Body of pancreas (tissue), 4 donors: Measurements from ENCODE around the gene MTG1. TPM values are rescaled to one million over a fixed set of nuclear protein-coding genes. Genes with fewer than 3 reads are reported as not detected.
A peak's percentile ranks its signal among the peaks of the same experiment; 100 is the strongest.

Source experiments
- ATAC-seq: fragments of 150-250 bp; one replicate; pipeline ENCODE4 v1.9.1; 2016
- DNase-seq, 4 donors: peaks; one replicate each; pipeline ENCODE4 v3.0.0-alpha.2; 2019
- H3K27ac ChIP-seq, 4 donors: fragments of 200-600 bp; sonication (generic); 1 replicate in 3 of 4; 2 replicates in 1 of 4; pipeline versions ENCODE4 v1.5.1 to v1.6.1; 2016 to 2019; ENCODE audit warnings: mild to moderate bottlenecking in 1 of 4, mixed read lengths in 1 of 4, moderate library complexity in 1 of 4
- H3K27me3 ChIP-seq, 2 donors: fragments of 200-600 bp; sonication (generic); one replicate each; pipeline ENCODE4 v1.6.0; 2016; ENCODE audit warnings: mild to moderate bottlenecking in 1 of 2
- H3K36me3 ChIP-seq, 2 donors: fragments of 200-600 bp; sonication (generic); replicated peaks in 1 of 2; 2 replicates each; pipeline ENCODE4 v1.5.1; 2016; ENCODE audit warnings: low read depth in 2 of 2; ENCODE audit not compliant: insufficient read depth in 1 of 2
- H3K4me1 ChIP-seq: fragments of 200-600 bp; sonication (generic); one replicate; pipeline ENCODE4 v1.6.0; 2016
- H3K4me3 ChIP-seq, 2 donors: fragments of 200-600 bp; sonication (generic); 1 replicate in 1 of 2; 2 replicates in 1 of 2; pipeline ENCODE4 v1.5.1; 2016 to 2019
- H3K9me3 ChIP-seq, 3 donors: fragments of 200-600 bp; sonication (generic); 1 replicate in 2 of 3; 2 replicates in 1 of 3; pipeline ENCODE4 v1.5.1; 2016
- POLR2A ChIP-seq, 3 donors: fragments of 450-650 bp; IDR thresholded peaks; one replicate each; pipeline ENCODE4 v1.6.1; 2016; ENCODE audit warnings: antibody characterized with exemption in 3 of 3, mild to moderate bottlenecking in 2 of 3
- WGBS, 2 donors: methylation state at CpG; one replicate each; pipeline ENCODE4 v1.1.5; 2017; 5-methylcytosine and 5-hydroxymethylcytosine counted together
- intact Hi-C: fragments of 100-400 bp; cut with DNase I; formaldehyde crosslinking; loops from one replicate; pipeline ENCODE4 v1.15.1; 2023
- total RNA-seq, 2 donors: library from RNA; depleted of rRNA; stranded (reverse); fragments of >200 nt; gene quantifications; one replicate each; pipeline ENCODE4 v1.1.0, GENCODE V29; 2016
- TF ChIP-seq, protein P1 (sequence below), 7 experiments: fragments of 450-650 bp in 4 of 7; fragments of 200-600 bp in 3 of 7; sonication (generic) in 3 of 7; IDR thresholded peaks; one replicate each; pipeline ENCODE4 v1.5.1; 2016 to 2019; ENCODE audit warnings: antibody characterized with exemption in 7 of 7

The MTG1 gene
- total RNA-seq, 2 donors from 2014 or later, result 22.8 to 83.7 TPM

DNA sequence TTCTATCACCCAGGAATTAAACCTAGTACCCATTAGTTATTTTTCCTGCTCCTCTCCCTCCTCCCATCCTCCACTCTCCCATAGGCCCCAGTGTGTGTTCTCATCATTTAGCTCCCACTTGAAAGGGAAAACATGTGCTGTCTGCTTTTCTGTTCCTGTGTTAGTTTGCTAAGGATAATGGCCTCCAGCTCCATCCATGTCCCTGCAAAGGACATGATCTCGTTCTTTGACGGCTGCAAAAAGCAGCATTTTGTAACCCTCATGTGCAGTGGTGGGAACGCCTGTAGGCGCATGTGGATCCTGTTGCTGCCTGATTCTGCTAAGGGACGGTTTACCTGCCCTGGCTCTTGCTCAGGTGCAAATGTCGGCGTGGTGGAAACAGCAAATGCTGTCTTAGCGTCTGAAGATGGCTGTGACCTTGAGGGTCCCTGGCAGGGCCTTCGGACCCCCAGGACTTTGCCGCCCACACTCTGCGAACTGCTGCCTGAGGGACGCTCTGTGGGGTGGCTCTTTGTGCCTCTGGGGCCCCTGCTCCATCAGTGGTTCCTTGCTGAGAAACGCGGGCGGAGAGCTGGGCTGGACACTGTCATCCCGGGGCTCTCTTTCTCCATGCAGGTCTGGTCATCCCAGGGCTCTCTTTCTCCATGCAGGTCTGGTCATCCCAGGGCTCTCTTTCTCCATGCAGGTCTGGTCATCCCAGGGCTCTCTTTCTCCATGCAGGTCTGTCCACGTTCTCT is 5.6 kb upstream of the MTG1 start:
- Histone ChIP-seq H3K27me3 (no peaks in the 10 kb centered on the region), H3K27ac (peak overlapping the region in 1 of 4 donors; percentile 30), H3K4me1 (peaks cover 2% of the 10 kb centered on the region), H3K36me3 (no peaks in the 10 kb centered on the region), H3K9me3 (no peaks in the 10 kb centered on the region), H3K4me3 (no peak overlapping the region)
- TF ChIP-seq, protein P1, sequence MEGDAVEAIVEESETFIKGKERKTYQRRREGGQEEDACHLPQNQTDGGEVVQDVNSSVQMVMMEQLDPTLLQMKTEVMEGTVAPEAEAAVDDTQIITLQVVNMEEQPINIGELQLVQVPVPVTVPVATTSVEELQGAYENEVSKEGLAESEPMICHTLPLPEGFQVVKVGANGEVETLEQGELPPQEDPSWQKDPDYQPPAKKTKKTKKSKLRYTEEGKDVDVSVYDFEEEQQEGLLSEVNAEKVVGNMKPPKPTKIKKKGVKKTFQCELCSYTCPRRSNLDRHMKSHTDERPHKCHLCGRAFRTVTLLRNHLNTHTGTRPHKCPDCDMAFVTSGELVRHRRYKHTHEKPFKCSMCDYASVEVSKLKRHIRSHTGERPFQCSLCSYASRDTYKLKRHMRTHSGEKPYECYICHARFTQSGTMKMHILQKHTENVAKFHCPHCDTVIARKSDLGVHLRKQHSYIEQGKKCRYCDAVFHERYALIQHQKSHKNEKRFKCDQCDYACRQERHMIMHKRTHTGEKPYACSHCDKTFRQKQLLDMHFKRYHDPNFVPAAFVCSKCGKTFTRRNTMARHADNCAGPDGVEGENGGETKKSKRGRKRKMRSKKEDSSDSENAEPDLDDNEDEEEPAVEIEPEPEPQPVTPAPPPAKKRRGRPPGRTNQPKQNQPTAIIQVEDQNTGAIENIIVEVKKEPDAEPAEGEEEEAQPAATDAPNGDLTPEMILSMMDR (IDR thresholded peaks at IDR 0.05), result no peak
- no peak for TF ChIP-seq POLR2A (IDR thresholded peaks at IDR 0.05)
- intact Hi-C loops, result no loop called here
- 83 to 88% methylated on average over 11 to 17 of the region's 17 CpGs for WGBS, 2 donors
- peak; percentile 22 for ATAC-seq
- DNase-seq, result peak in 1 of 4 donors; percentile 5

DNA sequence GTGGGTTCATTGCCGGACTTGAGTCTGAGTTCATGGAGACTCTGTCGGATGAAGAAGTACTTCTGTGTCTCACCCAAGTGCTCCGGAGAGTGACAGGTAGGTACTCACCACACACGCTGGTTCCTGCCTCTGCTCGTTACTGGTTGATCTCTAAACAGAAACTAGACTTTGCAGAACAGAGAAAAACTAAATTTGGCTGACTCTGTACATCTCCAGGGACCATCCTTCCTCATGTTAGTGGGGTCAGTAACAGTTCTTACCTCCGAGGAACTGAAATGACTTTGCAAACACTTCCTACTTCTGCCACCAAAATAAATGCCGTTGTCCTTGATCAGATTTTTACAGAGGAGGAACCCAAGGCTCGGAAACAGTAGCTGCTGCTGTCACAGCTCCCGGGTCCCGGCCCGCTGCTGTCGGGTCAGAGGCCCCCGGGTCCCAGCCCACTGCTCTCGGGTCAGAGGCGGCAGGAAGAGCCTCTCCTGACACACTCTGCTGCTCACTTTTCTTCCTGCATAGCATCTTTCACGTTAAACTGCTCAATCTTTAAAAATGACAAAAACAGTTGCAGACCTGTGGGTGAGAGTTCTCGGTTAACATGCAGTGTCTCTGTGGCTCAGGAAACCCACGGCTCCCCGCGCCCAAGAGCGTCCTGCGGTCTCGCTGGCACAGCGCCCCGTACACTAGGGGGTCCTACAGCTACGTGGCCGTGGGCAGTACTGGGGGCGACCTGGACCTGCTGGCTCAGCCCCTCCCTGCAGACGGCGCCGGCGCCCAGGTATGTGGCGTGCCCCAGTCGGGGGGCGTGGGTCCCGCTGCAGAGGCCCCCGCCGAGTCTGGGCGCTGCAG is 4.8 kb upstream of the MTG1 start:
- DNase-seq (peak in 1 of 4 donors; percentile 11), ATAC-seq (no peak)
- Histone ChIP-seq H3K27me3 (no peaks in the 10 kb centered on the region), H3K4me1 (peaks cover 4% of the 10 kb centered on the region), H3K9me3 (no peaks in the 10 kb centered on the region), H3K4me3 (no peak overlapping the region), H3K36me3 (no peaks in the 10 kb centered on the region), H3K27ac (peak overlapping the region in 2 of 4 donors; percentile 30)
- WGBS, 2 donors, result 79 to 84% methylated on average over 20 to 39 of the region's 39 CpGs
- TF ChIP-seq, protein P1 (IDR thresholded peaks at IDR 0.05), result no peak
- TF ChIP-seq POLR2A (IDR thresholded peaks at IDR 0.05), result no peak
- intact Hi-C loops, result no loop called here

DNA sequence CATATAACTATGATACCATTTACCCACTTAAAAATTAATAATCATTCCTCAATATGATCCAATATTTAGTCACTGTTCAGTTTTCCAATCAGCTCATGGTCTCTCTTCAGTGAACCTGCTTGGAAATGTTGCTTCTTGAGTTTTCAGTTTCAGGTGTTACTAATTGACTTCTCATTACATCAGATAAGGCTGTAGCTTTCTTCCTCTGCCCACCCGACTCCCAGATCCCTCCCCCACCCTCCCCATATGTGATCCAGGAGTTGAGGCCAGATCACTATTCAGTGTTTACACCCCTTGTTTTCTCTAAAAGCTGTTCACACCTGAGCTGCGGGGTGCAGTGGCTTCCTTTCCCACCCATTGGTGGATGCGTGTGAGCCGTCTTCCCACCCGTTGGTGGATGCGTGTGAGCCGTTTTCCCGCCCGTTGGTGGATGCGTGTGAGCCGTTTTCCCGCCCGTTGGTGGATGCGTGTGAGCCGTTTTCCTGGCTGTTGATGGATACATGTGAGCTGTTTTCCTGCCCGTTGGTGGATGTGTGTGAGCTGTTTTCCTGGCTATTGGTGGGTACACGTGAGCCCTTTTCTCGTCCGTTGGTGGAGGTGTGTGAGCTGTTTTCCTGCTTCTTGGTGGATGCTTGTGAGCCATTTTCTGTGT is 3.2 kb upstream of the MTG1 start:
- no peaks in the 10 kb centered on the region for H3K9me3 ChIP-seq
- ATAC-seq (no peak), DNase-seq (peak in 1 of 4 donors; percentile 8)
- WGBS, 2 donors, result 84 to 86% methylated on average over 18 to 19 of the region's 19 CpGs
- no peaks in the 10 kb centered on the region for H3K36me3 ChIP-seq
- no peak overlapping the region for H3K4me3 ChIP-seq
- no peak overlapping the region for H3K27ac ChIP-seq
- intact Hi-C loops, result no loop called here
- H3K27me3 ChIP-seq, result no peaks in the 10 kb centered on the region
- peaks cover 16% of the 10 kb centered on the region for H3K4me1 ChIP-seq
- TF ChIP-seq, protein P1 (IDR thresholded peaks at IDR 0.05), result no peak
- no peak for TF ChIP-seq POLR2A (IDR thresholded peaks at IDR 0.05)

DNA sequence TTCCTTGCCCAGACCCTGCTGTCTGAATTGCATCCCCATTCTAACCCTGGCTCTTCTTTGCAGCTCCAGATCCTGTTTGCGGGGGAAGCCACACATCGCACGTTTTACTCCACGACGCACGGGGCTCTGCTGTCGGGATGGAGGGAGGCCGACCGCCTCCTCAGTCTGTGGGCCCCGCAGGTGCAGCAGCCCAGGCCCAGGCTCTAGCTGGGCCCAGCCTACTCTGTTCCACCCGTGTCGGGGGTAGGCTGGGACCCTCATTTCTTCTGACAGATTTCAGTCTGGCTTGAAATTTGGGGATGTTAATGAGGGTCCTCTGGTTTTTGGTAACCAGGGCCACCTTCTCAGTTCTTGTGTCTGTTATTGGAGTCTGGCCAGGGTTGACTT is 2.7 kb upstream of the MTG1 start:
- ATAC-seq, result no peak
- Histone ChIP-seq H3K36me3 (no peaks in the 10 kb centered on the region), H3K4me3 (no peak overlapping the region), H3K27ac (no peak overlapping the region), H3K4me1 (peaks cover 16% of the 10 kb centered on the region), H3K9me3 (no peaks in the 10 kb centered on the region), H3K27me3 (no peaks in the 10 kb centered on the region)
- no peak for TF ChIP-seq POLR2A (IDR thresholded peaks at IDR 0.05)
- TF ChIP-seq, protein P1 (IDR thresholded peaks at IDR 0.05), result no peak
- intact Hi-C loops, result no loop called here
- WGBS, 2 donors, result 88 to 90% methylated on average over 10 to 12 of the region's 12 CpGs
- DNase-seq, result no peak
